ENCODE measurements around the gene CTF1. TPM values are rescaled to one million over a fixed set of nuclear protein-coding genes. Genes with fewer than 3 reads are reported as not detected.

Gene CTF1
- total and polyA plus RNA-seq, 2 donors (not counting 1 experiment from before 2014, with no cell fraction given), result 0.78 to 0.81 TPM

DNA sequence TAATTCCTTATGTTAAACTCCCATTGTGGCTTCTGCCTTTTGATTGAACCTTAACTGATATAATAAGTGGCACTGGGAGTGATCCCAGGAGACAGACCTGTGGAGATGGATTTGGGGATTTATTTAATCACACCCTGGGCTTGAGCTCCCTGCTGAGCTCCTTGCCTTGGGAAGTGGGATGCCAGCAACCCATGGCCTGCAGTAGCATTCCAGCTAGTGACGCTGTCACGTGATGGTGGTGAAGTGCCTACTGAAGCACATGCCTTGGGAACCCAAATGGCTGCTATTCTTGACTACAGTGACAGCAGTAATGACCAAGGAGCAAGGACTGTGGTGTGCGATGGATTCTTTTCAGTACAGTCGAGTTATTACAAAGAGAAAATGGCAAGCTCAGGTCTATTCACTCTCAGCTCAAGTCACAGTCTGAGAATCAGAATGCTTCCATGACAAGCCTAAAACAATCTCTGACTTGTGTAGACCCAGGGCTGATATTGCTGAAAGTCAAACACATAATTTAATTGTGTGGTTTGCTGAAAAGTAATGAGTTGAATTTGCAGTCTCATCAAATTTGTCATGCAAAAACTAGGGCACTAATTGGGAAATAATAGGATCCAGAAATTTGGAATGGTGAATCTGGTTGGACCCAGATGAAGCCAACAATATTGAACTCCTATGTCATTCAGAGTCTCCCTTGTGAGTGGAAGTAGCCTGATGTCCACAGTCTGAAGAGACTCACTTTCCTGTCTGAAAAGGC is 49.6 kb upstream of the CTF1 start:
- H3K9me3 Mint-ChIP-seq (ENCODE audit: insufficient read depth), result no peaks in the 10 kb centered on the region
- H3K27me3 Mint-ChIP-seq, result no peaks in the 10 kb centered on the region
- POLR2A ChIA-PET, result interaction anchor here (0.6 to 0.8 kb wide), 2 partner anchors 41 to 45 kb away, joined by 3 to 4 read pairs; no protein-coding TSS in a partner anchor
- Histone ChIP-seq H3K79me2 (ENCODE audit: control insufficient read depth, insufficient read depth, low read length) (no peaks in the 10 kb centered on the region), H3K9me3 (ENCODE audit: control extremely low read depth in 1 of 3, control insufficient read depth in 2 of 3, insufficient read depth in 1 of 3, low read length in 2 of 3) (no peaks in the 10 kb centered on the region), H3K4me1 (ENCODE audit: control insufficient read depth in 2 of 2, insufficient read depth in 2 of 2, low read length in 2 of 2) (peaks cover 6 to 9% of the 10 kb centered on the region in 2 donors), H4K20me1 (ENCODE audit: control insufficient read depth, insufficient read depth, low read length, poor library complexity, severe bottlenecking) (no peaks in the 10 kb centered on the region), H3K4me2 (replicated peaks; ENCODE audit: low read depth, low read length, poor library complexity, severe bottlenecking) (no peak overlapping the region), H3K27ac (ENCODE audit: low read length in 2 of 2) (no peak overlapping the region), H3K9ac (ENCODE audit: low read length) (no peak overlapping the region), H3K36me3 (replicated peaks in 1 of 2; ENCODE audit: control extremely low read depth in 1 of 2, control insufficient read depth in 1 of 2, extremely low read depth in 1 of 2, insufficient read depth in 2 of 2, low read length in 1 of 2) (no peaks in the 10 kb centered on the region), H2AFZ (ENCODE audit: insufficient read depth, low read depth, low read length, poor library complexity, severe bottlenecking) (no peak overlapping the region), H3K4me3 (ENCODE audit: control extremely low read depth in 1 of 5, extremely low read depth in 1 of 5, insufficient read depth in 1 of 5, low read depth in 2 of 5, low read length in 4 of 5) (no peak overlapping the region), H3K27me3 (replicated peaks in 1 of 4; ENCODE audit: control extremely low read depth in 1 of 4, control insufficient read depth in 3 of 4, insufficient read depth in 4 of 4, low read length in 3 of 4) (no peaks in the 10 kb centered on the region)
- DNase-seq, result no peak
- H3K4me3 Mint-ChIP-seq, result no peak overlapping the region
- intact Hi-C loops (cut with micrococcal nuclease), result no loop called here
- WGBS (ENCODE audit: insufficient coverage), result 96% methylated on average over 4 of the region's 4 CpGs
- CTCF ChIA-PET, result interaction anchor here (0.7 to 7.8 kb wide), 9 partner anchors 29 to 104 kb away, joined by 3 to 138 read pairs (median 25); partner anchors contain the start of genes BCL7C and CTF1
- no peak for ATAC-seq (ENCODE audit: low read depth)
- no peak for TF ChIP-seq EZH2 (IDR thresholded peaks at IDR 0.05; ENCODE audit: borderline replicate concordance, insufficient read depth, low read depth, low read length, poor library complexity, severe bottlenecking)
- TF ChIP-seq, protein P1, sequence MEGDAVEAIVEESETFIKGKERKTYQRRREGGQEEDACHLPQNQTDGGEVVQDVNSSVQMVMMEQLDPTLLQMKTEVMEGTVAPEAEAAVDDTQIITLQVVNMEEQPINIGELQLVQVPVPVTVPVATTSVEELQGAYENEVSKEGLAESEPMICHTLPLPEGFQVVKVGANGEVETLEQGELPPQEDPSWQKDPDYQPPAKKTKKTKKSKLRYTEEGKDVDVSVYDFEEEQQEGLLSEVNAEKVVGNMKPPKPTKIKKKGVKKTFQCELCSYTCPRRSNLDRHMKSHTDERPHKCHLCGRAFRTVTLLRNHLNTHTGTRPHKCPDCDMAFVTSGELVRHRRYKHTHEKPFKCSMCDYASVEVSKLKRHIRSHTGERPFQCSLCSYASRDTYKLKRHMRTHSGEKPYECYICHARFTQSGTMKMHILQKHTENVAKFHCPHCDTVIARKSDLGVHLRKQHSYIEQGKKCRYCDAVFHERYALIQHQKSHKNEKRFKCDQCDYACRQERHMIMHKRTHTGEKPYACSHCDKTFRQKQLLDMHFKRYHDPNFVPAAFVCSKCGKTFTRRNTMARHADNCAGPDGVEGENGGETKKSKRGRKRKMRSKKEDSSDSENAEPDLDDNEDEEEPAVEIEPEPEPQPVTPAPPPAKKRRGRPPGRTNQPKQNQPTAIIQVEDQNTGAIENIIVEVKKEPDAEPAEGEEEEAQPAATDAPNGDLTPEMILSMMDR (IDR thresholded peaks at IDR 0.05), result no peak
- peaks cover 9% of the 10 kb centered on the region for H3K4me1 Mint-ChIP-seq
- no peak overlapping the region for H3K27ac Mint-ChIP-seq

DNA sequence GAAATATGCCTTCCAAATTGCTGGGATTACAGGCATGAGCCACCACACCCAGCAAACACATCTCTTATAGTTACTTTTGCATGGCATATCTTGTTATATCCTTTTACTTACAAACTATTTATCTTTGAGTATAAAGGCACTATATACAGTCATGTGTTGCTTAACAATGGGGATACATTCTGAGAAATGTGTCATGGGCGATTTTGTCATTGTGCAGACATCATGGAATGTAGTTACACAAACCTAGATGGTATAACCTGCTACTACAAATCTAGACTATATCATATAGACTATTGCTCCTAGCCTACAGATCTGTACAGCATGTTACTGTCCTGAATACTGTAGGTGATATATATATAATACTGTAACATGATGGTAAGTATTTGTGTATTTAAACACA is 46.2 kb upstream of the CTF1 start:
- intact Hi-C loops (cut with micrococcal nuclease), result no loop called here
- H2AFZ ChIP-seq (ENCODE audit: insufficient read depth, low read depth, low read length, poor library complexity, severe bottlenecking), result no peak overlapping the region
- CTCF ChIA-PET, result no interaction called here
- no peak overlapping the region for H3K27ac ChIP-seq (ENCODE audit: low read length in 2 of 2)
- no peaks in the 10 kb centered on the region for H3K36me3 ChIP-seq (replicated peaks in 1 of 2; ENCODE audit: control extremely low read depth in 1 of 2, control insufficient read depth in 1 of 2, extremely low read depth in 1 of 2, insufficient read depth in 2 of 2, low read length in 1 of 2)
- no peak overlapping the region for H3K4me2 ChIP-seq (replicated peaks; ENCODE audit: low read depth, low read length, poor library complexity, severe bottlenecking)
- ATAC-seq (ENCODE audit: low read depth) (no peak), DNase-seq (no peak)
- Mint-ChIP-seq H3K27me3 (no peaks in the 10 kb centered on the region), H3K9me3 (ENCODE audit: insufficient read depth) (no peaks in the 10 kb centered on the region), H3K4me3 (no peak overlapping the region), H3K27ac (no peak overlapping the region), H3K4me1 (peaks cover under 1% of the 10 kb centered on the region)
- H3K27me3 ChIP-seq (replicated peaks in 1 of 4; ENCODE audit: control extremely low read depth in 1 of 4, control insufficient read depth in 3 of 4, insufficient read depth in 4 of 4, low read length in 3 of 4), result no peaks in the 10 kb centered on the region
- H3K9ac ChIP-seq (ENCODE audit: low read length), result no peak overlapping the region
- peaks cover under 1 to 1% of the 10 kb centered on the region in 2 donors for H3K4me1 ChIP-seq (ENCODE audit: control insufficient read depth in 2 of 2, insufficient read depth in 2 of 2, low read length in 2 of 2)
- no peak overlapping the region for H3K4me3 ChIP-seq (ENCODE audit: control extremely low read depth in 1 of 5, extremely low read depth in 1 of 5, insufficient read depth in 1 of 5, low read depth in 2 of 5, low read length in 4 of 5)
- H4K20me1 ChIP-seq (ENCODE audit: control insufficient read depth, insufficient read depth, low read length, poor library complexity, severe bottlenecking), result no peaks in the 10 kb centered on the region
- no peaks in the 10 kb centered on the region for H3K79me2 ChIP-seq (ENCODE audit: control insufficient read depth, insufficient read depth, low read length)
- H3K9me3 ChIP-seq (ENCODE audit: control extremely low read depth in 1 of 3, control insufficient read depth in 2 of 3, insufficient read depth in 1 of 3, low read length in 2 of 3), result no peaks in the 10 kb centered on the region
- WGBS (ENCODE audit: insufficient coverage), result no CpG with 5 or more reads among the region's 1 CpG
- POLR2A ChIA-PET, result interaction anchor here (0.6 kb wide), 1 partner anchor 45 kb away, joined by 7 read pairs; no protein-coding TSS in a partner anchor
- TF ChIP-seq EZH2 (IDR thresholded peaks at IDR 0.05; ENCODE audit: borderline replicate concordance, insufficient read depth, low read depth, low read length, poor library complexity, severe bottlenecking), result no peak
